Ecto neural progenitor cell (in vitro differentiated cells): ENCODE data around the gene ERN1.
"Not testable (repeated sequence)": the region's sequence is repeated elsewhere in the genome, so short reads cannot be mapped to it uniquely, and the experiment has no call there.

Source experiments
- DNase-seq: peaks from one replicate; pipeline ENCODE4 v3.0.0-alpha.2; 2018; ENCODE audit warnings: low spot score

Gene ERN1

DNA sequence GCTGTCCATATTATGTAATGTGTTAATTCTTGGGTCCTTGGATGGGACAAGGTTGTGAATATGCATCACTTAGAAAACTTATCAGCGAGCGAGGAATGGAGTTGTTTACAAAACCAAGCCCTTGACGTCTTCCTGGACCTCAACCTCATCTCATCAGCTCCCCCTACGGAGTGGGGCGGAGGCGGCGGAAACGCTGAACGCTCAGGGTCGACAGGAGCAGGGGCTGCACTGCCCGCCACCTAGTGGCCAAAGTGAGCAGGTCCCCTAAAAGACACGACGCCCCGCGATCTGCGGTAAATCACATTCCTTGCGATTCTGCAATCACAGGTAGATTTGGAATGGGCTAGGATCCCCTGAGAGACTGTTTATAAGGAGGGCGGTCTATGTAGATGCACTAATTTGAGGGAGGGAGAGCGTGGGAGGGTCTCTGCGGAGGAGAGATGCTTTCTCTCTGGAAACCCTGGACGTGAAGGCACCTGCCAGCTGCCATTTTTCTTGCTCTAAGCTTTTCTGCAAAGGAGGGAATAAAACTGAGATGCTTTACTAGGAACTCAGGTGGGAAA lies 104.1 kb downstream of the ERN1 start:
- DNase-seq: peak; percentile 89

DNA sequence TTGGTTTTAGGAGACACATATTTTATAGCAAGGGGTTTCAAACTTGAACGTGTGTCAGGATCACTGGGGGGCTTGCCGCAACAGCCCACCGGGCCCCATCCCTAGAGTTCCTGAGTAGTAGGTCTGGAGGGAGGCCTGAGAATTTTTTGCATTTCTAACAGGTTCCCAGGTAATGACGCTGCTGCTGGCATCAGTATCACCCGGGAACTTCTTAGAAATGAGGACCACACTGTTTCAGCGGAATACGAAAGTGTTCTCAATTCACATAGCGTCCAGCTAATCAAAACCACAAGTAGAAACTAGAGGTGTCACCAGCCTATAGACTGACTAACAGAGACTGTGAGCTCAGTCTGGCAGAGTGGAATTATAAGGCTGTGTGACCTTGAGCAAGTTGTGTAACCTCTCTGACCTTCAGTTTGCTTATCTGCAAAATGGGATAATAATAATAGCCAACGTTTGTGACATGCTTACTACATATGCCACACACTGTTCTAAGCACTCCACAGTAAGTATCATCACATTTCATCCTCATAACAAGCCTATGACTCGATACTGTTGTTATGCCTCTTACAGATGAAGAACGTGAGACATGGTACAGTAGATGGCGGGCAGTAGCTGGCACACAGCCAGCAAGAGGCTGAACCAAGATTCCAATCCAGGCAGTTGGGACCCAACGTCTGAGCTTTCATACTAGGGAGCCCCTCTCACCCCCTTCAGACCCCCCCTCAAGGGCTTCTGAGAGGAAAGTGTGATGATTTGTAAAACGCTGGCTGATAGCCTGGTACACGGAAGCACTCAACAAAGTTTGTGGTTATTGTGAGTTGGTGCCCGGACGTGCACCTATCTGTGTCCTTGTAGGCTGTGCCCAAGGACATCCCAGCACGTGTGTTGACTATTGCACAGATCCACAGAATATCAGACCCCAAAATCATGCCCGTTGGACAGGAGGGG lies 104.9 kb downstream of the ERN1 start:
- DNase-seq: no peak

DNA sequence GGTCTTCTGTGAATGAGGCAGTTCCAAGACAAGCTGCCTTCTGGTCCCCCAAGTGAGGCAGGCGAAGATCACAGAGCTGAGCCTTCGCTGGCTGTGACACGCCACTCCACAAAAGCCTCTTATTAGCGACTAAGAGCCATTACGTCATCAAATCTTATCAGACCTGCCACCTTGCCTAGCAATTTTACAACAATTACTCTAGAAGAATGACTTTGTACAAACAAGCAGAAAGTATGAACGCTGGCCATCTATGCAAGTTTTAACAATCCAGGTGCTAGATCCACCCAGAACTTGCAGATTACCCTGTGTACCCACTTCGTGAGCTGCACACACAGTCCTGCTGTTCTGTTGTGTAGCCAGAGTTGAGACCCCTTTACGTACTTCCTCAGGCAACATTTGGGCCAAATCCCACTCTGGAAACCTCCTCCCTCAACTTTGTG lies 105.7 kb downstream of the ERN1 start:
- DNase-seq: no peak

GRCh38 chr17:64022611-64023063 lies 107.3 kb downstream of the ERN1 start:
- DNase-seq: peak; percentile 43

DNA sequence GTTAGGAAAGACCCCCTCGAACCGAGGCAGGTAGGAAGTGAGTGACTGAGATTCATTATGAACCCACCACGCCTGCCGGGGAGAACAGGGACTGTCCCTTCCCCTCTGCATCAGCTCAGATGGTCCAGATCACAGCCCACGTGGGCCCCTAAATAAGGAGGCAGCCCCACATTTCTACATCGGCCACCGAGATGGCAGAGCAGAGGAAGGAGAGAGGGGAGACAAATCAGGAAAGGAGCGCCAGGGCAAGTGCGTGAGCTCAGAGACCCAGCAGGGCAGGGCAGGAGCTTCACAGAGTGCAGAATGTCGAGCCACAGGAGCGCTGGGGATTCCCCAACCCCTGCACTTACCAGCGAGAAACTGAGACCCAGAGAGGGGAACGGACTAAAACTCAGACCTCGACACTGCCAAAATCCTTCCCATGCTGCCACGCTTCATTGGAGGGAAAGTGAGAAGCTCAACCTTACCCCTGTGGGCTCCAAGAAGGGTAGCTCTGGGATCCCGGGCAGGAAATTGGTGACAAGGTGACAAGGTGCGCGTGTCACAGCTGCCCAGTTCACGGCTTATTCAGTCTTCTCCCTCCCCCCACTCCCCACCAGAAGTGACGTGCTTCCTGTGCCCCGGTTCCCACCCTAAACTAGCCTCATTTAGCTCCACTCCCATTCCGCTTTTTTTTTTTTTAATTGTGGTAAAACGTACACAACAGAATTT lies 109.7 kb downstream of the ERN1 start, which contains the start of gene ICAM2:
Gene ICAM2 (minus strand): TSS at position 578 of the 711 bp plus-strand sequence. CDS start 13,942 bp downstream, outside the sequence.
- DNase-seq: no peak

- DNase-seq: not testable (repeated sequence)
These were observed 110.4 kb downstream of the ERN1 start for GRCh38 chr17:64019551-64019961.

- no peak for DNase-seq
These were observed 112.5 kb downstream of the ERN1 start for GRCh38 chr17:64017381-64017980.

GRCh38 chr17:64016974-64017373 lies 113.0 kb downstream of the ERN1 start:
- no peak for DNase-seq

GRCh38 chr17:64016231-64016784 lies 113.6 kb downstream of the ERN1 start:
- DNase-seq: no peak

- no peak for DNase-seq
These were observed 114.5 kb downstream of the ERN1 start for GRCh38 chr17:64015447-64015846.

DNA sequence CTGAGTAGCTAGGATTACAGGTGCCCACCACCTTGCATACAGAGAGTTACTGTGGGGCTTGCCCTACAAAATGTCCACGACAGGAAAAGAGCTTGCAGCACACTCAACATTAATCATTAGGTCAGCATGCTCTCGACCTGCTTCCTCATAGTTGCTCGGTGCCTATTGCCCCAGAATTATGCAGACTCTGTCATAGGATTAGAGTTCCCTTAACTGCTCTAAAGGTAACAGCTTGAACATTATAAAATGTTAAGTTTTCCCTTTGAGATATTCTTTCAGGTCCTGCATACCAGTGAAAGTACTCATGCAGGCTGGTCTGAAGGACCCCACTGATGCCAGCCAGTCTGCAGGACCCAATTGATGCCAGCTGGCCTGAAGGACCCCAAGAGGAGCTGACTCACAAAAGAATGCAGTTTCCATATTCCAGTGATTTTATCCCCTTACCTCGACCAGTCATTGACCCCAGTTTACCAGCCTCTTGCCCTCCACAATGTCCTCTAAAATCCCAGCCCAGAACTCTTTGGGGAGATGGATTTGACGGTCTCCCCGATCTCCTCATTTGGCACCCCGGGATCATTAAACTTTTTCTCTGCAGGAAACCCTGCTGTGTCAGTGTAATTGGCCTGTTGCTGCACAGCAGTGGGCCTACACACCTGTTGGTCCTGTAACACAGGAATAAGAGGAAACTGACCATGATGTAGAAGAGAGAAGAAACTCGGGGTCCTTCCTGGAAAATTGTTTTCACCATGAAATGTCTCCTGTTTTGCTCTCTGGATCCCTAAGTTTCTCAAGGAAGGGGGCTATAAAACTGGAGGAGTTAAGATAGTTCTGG lies 120.2 kb downstream of the ERN1 start:
- no peak for DNase-seq

- no peak for DNase-seq
These were observed 121.1 kb downstream of the ERN1 start for GRCh38 chr17:64008830-64009229.

DNA sequence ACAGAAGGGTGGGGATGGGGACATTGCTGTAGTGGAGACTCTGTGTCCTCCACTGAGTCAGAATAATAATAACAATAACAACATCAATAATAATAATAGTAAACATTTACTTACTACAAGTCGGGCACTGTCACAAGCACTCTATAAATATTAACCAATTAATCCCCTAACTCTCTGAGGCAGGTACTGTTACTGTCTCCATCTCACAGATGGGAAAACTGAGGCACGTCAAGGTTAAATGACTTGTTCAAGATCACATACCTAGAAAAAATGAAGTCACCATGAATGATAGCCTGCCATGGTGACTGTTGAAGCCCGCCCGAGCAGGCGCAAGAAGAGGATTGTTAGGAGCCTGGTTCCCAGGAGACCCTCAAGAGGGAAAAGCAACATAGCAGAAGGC lies 121.6 kb downstream of the ERN1 start:
- no peak for DNase-seq

DNA sequence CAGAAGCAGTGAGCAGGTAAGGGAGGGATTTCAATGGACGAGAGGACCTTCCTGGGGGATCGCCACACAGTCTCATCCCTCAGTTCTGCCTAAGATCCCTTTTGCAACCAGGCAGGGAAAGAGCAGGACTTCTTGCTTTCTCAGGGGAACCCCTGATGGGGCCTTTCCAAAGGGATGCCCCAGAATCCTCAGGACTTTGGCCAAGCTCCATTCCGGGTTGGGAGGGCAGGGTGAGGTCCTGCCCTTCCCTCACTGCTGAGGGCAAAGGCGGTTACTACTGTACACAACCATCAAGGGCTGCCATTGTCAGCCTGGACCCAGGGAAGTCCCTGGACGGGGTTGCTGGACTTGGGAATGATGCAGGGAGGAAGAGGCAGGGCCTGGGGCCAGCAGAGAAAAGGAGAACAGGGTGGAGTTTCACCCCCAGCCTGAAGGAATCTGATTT lies 122.1 kb downstream of the ERN1 start:
- DNase-seq: no peak

GRCh38 chr17:64007089-64007837 lies 122.7 kb downstream of the ERN1 start:
- not testable (repeated sequence) for DNase-seq

DNA sequence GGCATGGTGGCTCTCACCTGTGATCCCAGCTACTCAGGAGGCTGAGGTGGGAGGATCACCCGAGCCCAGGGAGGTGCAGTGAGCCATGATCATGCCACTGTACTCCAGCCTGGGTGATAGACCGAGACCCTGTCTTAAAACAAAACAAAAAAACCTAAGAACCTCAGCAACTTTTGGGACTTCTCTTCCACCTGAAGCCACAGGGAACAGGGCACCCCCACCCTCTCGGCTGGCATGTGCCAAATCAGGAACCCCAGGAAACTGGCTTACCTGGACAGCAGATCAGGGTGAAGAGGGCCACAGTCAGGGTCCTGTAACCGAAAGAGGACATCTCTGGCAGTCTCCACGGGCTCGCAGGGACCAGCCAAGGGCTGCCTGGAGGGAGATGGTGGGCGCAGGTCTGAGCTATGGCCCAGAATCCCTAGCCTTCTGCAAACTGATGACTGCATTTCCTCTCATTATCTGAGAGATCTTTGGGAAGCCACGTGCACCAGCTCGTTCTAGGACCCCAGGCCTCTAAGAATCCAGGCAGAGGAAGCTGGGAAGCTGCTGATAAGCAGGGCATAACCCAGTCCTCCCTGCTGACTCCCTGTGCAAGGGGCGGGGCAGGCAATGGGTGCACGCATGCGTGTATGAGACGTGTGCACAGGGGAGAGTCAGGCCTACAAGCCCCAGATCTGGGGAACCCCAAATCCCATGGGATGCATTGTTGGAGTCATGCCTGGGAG lies 123.4 kb downstream of the ERN1 start:
- DNase-seq: no peak

- DNase-seq: no peak
These were observed 124.2 kb downstream of the ERN1 start for GRCh38 chr17:64005734-64006167.

DNA sequence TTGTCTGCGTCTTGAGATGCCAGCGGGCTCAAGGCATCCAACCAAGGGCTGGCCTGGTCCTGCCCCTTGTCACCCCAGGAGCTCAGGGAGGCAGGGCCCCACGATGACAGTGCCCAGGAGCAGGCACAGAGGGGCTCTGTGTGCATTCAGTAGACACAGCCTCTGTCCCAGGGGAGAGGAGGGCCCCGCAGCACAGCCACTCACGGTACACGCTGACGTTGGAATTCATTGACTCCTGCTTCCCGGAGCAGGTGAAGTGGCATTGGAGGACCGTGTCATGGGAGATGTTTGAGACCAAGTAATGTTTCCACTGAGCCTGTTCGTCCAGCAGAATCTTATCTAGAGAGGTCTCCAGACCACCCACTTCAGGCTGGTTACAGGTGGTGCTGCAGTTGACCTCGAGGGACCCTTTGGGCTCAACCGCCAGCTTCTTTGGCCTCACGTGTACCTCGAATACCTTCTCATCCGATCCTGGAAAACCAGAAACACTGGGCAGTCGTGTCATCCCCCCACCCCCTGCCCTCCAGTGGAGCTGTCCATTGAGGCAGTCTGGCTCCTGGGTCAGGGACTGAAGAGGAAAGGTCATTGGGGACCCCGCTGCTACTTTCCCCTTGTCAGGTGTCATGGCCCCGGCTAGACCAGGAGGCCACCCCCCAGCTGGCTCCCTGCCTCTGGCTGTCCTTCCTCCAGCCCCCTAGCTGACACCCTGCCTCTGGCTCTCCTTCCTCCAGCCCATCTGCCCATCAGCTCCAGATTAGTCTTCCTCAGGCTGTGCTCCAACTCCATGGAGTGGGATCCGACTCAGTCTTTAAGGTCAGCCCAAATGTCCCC lies 124.8 kb downstream of the ERN1 start:
- DNase-seq: no peak
